ENCODE measurements around the gene EID1.

DNA sequence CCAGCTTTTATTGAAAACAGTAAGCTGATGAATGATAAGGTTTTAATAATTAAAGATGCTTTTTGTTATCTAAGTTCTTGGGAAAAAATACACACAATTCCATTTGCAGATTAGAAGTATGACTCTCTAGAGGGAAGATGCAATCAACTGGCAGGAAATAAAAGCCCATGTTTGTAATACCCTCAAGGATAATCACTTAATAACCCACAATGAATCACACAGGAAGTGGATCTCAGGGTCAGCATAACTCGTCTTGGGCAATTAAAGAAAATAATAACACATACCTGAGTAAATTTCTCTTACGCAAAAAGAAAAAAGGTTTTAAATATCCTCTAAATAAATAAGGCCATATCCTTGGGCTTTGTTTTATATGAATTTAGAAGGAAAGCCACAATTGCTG lies 9.4 kb upstream of the EID1 start:
- TF ChIP-seq, protein P1, sequence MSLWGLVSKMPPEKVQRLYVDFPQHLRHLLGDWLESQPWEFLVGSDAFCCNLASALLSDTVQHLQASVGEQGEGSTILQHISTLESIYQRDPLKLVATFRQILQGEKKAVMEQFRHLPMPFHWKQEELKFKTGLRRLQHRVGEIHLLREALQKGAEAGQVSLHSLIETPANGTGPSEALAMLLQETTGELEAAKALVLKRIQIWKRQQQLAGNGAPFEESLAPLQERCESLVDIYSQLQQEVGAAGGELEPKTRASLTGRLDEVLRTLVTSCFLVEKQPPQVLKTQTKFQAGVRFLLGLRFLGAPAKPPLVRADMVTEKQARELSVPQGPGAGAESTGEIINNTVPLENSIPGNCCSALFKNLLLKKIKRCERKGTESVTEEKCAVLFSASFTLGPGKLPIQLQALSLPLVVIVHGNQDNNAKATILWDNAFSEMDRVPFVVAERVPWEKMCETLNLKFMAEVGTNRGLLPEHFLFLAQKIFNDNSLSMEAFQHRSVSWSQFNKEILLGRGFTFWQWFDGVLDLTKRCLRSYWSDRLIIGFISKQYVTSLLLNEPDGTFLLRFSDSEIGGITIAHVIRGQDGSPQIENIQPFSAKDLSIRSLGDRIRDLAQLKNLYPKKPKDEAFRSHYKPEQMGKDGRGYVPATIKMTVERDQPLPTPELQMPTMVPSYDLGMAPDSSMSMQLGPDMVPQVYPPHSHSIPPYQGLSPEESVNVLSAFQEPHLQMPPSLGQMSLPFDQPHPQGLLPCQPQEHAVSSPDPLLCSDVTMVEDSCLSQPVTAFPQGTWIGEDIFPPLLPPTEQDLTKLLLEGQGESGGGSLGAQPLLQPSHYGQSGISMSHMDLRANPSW (CRISPR knock-in tag; conservative IDR thresholded peaks at IDR 0.05; ENCODE audit: low read depth): no peak
- TF ChIP-seq, protein P2, sequence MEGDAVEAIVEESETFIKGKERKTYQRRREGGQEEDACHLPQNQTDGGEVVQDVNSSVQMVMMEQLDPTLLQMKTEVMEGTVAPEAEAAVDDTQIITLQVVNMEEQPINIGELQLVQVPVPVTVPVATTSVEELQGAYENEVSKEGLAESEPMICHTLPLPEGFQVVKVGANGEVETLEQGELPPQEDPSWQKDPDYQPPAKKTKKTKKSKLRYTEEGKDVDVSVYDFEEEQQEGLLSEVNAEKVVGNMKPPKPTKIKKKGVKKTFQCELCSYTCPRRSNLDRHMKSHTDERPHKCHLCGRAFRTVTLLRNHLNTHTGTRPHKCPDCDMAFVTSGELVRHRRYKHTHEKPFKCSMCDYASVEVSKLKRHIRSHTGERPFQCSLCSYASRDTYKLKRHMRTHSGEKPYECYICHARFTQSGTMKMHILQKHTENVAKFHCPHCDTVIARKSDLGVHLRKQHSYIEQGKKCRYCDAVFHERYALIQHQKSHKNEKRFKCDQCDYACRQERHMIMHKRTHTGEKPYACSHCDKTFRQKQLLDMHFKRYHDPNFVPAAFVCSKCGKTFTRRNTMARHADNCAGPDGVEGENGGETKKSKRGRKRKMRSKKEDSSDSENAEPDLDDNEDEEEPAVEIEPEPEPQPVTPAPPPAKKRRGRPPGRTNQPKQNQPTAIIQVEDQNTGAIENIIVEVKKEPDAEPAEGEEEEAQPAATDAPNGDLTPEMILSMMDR (IDR thresholded peaks at IDR 0.05): no peak
- TF ChIP-seq NFYB (CRISPR knock-in tag; conservative IDR thresholded peaks at IDR 0.05; ENCODE audit: low read depth) (no peak), ETV6 (CRISPR knock-in tag; IDR thresholded peaks at IDR 0.05) (no peak), SP1 (CRISPR knock-in tag; conservative IDR thresholded peaks at IDR 0.05) (no peak), TCF7 (CRISPR knock-in tag; IDR thresholded peaks at IDR 0.05; ENCODE audit: low read depth) (no peak), TP53 (CRISPR knock-in tag; IDR thresholded peaks at IDR 0.05) (no peak)
- TF ChIP-seq, protein P3, sequence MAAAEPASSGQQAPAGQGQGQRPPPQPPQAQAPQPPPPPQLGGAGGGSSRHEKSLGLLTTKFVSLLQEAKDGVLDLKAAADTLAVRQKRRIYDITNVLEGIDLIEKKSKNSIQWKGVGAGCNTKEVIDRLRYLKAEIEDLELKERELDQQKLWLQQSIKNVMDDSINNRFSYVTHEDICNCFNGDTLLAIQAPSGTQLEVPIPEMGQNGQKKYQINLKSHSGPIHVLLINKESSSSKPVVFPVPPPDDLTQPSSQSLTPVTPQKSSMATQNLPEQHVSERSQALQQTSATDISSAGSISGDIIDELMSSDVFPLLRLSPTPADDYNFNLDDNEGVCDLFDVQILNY (CRISPR knock-in tag; IDR thresholded peaks at IDR 0.05): no peak
- TF ChIP-seq, protein P4, sequence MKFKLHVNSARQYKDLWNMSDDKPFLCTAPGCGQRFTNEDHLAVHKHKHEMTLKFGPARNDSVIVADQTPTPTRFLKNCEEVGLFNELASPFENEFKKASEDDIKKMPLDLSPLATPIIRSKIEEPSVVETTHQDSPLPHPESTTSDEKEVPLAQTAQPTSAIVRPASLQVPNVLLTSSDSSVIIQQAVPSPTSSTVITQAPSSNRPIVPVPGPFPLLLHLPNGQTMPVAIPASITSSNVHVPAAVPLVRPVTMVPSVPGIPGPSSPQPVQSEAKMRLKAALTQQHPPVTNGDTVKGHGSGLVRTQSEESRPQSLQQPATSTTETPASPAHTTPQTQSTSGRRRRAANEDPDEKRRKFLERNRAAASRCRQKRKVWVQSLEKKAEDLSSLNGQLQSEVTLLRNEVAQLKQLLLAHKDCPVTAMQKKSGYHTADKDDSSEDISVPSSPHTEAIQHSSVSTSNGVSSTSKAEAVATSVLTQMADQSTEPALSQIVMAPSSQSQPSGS (CRISPR knock-in tag; IDR thresholded peaks at IDR 0.05; ENCODE audit: borderline replicate concordance, low read depth): no peak
- TF ChIP-seq, protein P5, sequence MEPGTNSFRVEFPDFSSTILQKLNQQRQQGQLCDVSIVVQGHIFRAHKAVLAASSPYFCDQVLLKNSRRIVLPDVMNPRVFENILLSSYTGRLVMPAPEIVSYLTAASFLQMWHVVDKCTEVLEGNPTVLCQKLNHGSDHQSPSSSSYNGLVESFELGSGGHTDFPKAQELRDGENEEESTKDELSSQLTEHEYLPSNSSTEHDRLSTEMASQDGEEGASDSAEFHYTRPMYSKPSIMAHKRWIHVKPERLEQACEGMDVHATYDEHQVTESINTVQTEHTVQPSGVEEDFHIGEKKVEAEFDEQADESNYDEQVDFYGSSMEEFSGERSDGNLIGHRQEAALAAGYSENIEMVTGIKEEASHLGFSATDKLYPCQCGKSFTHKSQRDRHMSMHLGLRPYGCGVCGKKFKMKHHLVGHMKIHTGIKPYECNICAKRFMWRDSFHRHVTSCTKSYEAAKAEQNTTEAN (CRISPR knock-in tag; IDR thresholded peaks at IDR 0.05): no peak

Measured in WTC11 (cell line).